GM10847 (cell line): Measurements from ENCODE around the gene OR6S1.

Experiments
- POLR2A ChIP-seq: IDR thresholded peaks from 2 replicates; pipeline ENCODE4 v1.6.1; 2011; ENCODE audit not compliant: insufficient read length; ENCODE audit errors: extremely low read depth

OR6S1 gene

GRCh38 chr14:20655851-20656250 is 14.4 kb upstream of the OR6S1 start:
- no peak for TF ChIP-seq POLR2A

- TF ChIP-seq POLR2A = no peak
Observed at GRCh38 chr14:20652996-20653975, 11.8 kb upstream of the OR6S1 start.

GRCh38 chr14:20645481-20645880 is 4.0 kb upstream of the OR6S1 start:
- no peak for TF ChIP-seq POLR2A

GRCh38 chr14:20644520-20644919 is 3.0 kb upstream of the OR6S1 start:
- no peak for TF ChIP-seq POLR2A

- TF ChIP-seq POLR2A = no peak
Observed at GRCh38 chr14:20642182-20642581, 691 bp upstream of the OR6S1 start.

GRCh38 chr14:20632831-20633691 is 8.4 kb downstream of the OR6S1 start:
- no peak for TF ChIP-seq POLR2A

- no peak for TF ChIP-seq POLR2A
Observed at GRCh38 chr14:20632448-20632830, 9.1 kb downstream of the OR6S1 start.

- no peak for TF ChIP-seq POLR2A
Observed at GRCh38 chr14:20631880-20632389, 9.6 kb downstream of the OR6S1 start.

GRCh38 chr14:20631023-20631879 is 10.2 kb downstream of the OR6S1 start:
- no peak for TF ChIP-seq POLR2A

- TF ChIP-seq POLR2A = no peak
Observed at GRCh38 chr14:20630340-20631022, 11.0 kb downstream of the OR6S1 start.

- no peak for TF ChIP-seq POLR2A
Observed at GRCh38 chr14:20628063-20628854, 13.2 kb downstream of the OR6S1 start.

GRCh38 chr14:20627346-20628027 is 14.0 kb downstream of the OR6S1 start:
- no peak for TF ChIP-seq POLR2A

- no peak for TF ChIP-seq POLR2A
Observed at GRCh38 chr14:20626274-20626673, 15.2 kb downstream of the OR6S1 start.
